Suprapubic skin (tissue), 4 donors: Measurements from ENCODE around the gene UBD. TPM values are rescaled to one million over a fixed set of nuclear protein-coding genes. Genes with fewer than 3 reads are reported as not detected.

Experiments used
- DNase-seq, 2 donors: peaks; one replicate each; pipeline ENCODE4 v3.0.0-alpha.2; 2019; ENCODE audit warnings: low spot score in 2 of 2
- H3K27ac ChIP-seq: fragments of 200-600 bp; sonication (generic); one replicate; pipeline ENCODE4 v1.5.1; 2019
- H3K27me3 ChIP-seq: fragments of 200-600 bp; sonication (generic); one replicate; pipeline ENCODE4 v1.5.1; 2019
- H3K36me3 ChIP-seq: fragments of 200-600 bp; sonication (generic); one replicate; pipeline ENCODE4 v1.5.1; 2019
- H3K4me1 ChIP-seq: fragments of 200-600 bp; sonication (generic); one replicate; pipeline ENCODE4 v1.5.1; 2019
- H3K4me3 ChIP-seq: fragments of 200-600 bp; sonication (generic); one replicate; pipeline ENCODE4 v1.5.1; 2019; ENCODE audit warnings: mild to moderate bottlenecking
- H3K9me3 ChIP-seq: fragments of 200-600 bp; sonication (generic); one replicate; pipeline ENCODE4 v1.5.1; 2019
- EP300 ChIP-seq: sonication (generic); formaldehyde crosslinking; IDR thresholded peaks from one replicate; pipeline ENCODE4 v1.6.1; 2017; ENCODE audit warnings: antibody characterized with exemption
- POLR2A ChIP-seq, 2 donors: fragments of 450-650 bp; IDR thresholded peaks; one replicate each; pipeline ENCODE4 v1.6.1; 2017; ENCODE audit warnings: antibody characterized with exemption in 2 of 2, mild to moderate bottlenecking in 2 of 2, moderate library complexity in 2 of 2
- POLR2AphosphoS5 ChIP-seq, 3 donors: sonication (generic); formaldehyde crosslinking; IDR thresholded peaks; one replicate each; pipeline ENCODE4 v1.6.1; 2017; ENCODE audit warnings: antibody characterized with exemption in 3 of 3
- WGBS: methylation state at CpG from one replicate; pipeline ENCODE4 v1.1.5; 2018; 5-methylcytosine and 5-hydroxymethylcytosine counted together
- total RNA-seq, 4 donors: library from RNA; depleted of rRNA; stranded (reverse); fragments of >200 nt; gene quantifications; one replicate each; pipeline ENCODE4 v1.1.0, GENCODE V29; 2016
- TF ChIP-seq, protein P1 (sequence below), 2 donors: fragments of 200-600 bp in 1 of 2; fragments of 450-650 bp in 1 of 2; sonication (generic) in 1 of 2; IDR thresholded peaks; one replicate each; pipeline ENCODE4 v1.5.1; 2016 to 2019; ENCODE audit warnings: antibody characterized with exemption in 2 of 2, mild to moderate bottlenecking in 1 of 2, moderate library complexity in 1 of 2

Gene UBD
- total RNA-seq, 4 donors from 2014 or later, result not detected

DNA sequence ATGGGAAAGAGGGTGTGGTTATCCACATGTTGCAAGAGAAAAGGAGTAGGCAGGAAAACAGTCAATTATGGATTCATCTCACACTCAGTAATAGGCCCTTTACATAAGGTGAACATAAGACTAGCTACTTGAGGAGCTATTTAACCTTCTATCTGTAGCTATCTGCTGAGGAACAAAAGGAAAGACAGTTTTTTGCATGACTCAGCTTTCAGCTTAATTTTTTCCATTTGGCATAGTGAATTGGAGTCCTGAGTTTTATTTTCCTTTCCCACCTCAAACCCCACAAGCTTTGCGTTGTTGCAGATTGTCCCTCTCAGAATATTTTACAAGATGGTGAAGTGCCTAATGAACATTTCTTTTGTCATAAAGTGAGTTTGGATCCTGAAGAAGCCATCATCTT lies 32.4 kb downstream of the UBD start:
- 88% methylated on average over 1 of the region's 1 CpG for WGBS
- H3K36me3 ChIP-seq, result no peaks in the 10 kb centered on the region
- no peak overlapping the region for H3K4me3 ChIP-seq
- no peaks in the 10 kb centered on the region for H3K9me3 ChIP-seq
- H3K4me1 ChIP-seq, result no peaks in the 10 kb centered on the region
- H3K27ac ChIP-seq, result no peak overlapping the region
- DNase-seq, result no peak
- H3K27me3 ChIP-seq, result no peaks in the 10 kb centered on the region
- TF ChIP-seq, protein P1, sequence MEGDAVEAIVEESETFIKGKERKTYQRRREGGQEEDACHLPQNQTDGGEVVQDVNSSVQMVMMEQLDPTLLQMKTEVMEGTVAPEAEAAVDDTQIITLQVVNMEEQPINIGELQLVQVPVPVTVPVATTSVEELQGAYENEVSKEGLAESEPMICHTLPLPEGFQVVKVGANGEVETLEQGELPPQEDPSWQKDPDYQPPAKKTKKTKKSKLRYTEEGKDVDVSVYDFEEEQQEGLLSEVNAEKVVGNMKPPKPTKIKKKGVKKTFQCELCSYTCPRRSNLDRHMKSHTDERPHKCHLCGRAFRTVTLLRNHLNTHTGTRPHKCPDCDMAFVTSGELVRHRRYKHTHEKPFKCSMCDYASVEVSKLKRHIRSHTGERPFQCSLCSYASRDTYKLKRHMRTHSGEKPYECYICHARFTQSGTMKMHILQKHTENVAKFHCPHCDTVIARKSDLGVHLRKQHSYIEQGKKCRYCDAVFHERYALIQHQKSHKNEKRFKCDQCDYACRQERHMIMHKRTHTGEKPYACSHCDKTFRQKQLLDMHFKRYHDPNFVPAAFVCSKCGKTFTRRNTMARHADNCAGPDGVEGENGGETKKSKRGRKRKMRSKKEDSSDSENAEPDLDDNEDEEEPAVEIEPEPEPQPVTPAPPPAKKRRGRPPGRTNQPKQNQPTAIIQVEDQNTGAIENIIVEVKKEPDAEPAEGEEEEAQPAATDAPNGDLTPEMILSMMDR (IDR thresholded peaks at IDR 0.05), result no peak
- TF ChIP-seq EP300 (no peak), POLR2A (IDR thresholded peaks at IDR 0.05) (no peak), POLR2AphosphoS5 (IDR thresholded peaks at IDR 0.05) (no peak)

DNA sequence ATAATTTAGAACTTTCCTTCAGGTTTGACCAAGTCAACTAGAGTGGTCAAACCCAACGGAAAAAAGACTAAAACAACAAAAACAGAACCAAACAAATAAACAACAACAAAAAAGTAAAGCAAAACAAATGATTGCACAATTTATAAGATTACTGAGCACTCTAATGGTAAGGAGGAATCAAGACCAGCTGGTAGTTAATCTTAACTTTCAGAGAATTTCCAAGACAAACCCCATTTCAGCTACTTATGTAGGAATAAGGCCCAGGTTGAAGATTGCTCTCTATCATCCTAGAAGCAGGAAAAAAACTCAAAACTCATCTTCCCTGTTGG lies 34.3 kb downstream of the UBD start:
- no peaks in the 10 kb centered on the region for H3K36me3 ChIP-seq
- 0% methylated on average over 1 of the region's 1 CpG for WGBS
- TF ChIP-seq, protein P1 (IDR thresholded peaks at IDR 0.05), result no peak
- TF ChIP-seq POLR2A (IDR thresholded peaks at IDR 0.05) (no peak), POLR2AphosphoS5 (IDR thresholded peaks at IDR 0.05) (no peak)

DNA sequence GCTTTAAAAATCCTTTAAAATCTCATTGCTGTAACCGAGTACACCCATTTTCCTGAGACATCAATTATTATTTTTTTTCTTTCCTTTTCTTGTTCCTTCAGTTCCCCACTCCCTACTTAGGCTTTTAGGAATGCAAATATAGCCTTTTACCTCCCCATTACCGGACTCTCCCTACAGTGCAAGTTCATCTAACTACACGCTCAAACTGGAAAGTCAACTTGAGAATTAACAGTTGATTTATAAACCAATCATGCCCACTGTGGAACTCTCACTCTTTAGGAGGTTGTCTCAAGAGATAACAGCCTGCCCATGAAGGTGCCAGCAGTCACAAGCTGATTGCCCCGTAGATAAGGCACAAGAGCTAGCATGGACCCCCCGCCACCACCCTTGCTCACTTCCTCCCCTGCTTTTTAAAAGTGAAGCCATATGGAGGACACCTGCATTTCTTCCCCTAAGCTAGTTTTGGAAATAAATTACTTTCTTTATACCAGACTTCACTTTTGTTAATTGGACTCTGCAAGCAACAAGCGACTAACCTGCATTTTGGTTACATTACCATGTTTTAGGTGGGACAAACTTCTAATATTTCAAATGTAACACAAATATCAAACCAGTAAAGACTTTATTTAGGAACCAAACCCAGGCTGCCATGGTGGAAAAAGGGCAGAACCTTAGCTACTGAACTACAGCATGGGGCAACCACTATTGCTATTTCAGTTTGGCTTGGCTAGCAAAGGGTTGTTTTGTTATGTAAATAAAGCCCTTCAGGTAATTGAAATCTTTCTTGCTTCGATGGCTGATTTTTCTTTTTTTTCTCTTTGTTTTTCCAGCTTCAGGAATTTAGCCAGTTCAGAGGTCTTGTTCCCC lies 34.9 kb downstream of the UBD start:
- Histone ChIP-seq H3K27ac (no peak overlapping the region), H3K4me3 (no peak overlapping the region), H3K9me3 (no peaks in the 10 kb centered on the region), H3K4me1 (no peaks in the 10 kb centered on the region), H3K36me3 (no peaks in the 10 kb centered on the region), H3K27me3 (no peaks in the 10 kb centered on the region)
- WGBS, result 53% methylated on average over 7 of the region's 7 CpGs
- DNase-seq, result no peak
- TF ChIP-seq, protein P1 (IDR thresholded peaks at IDR 0.05), result no peak
- TF ChIP-seq POLR2A (IDR thresholded peaks at IDR 0.05) (no peak), POLR2AphosphoS5 (IDR thresholded peaks at IDR 0.05) (no peak), EP300 (no peak)

More for the DNA sequence above, 34.3 kb downstream of the UBD start:
- Histone ChIP-seq H3K27ac (no peak overlapping the region), H3K4me3 (no peak overlapping the region), H3K9me3 (no peaks in the 10 kb centered on the region), H3K27me3 (no peaks in the 10 kb centered on the region), H3K4me1 (no peaks in the 10 kb centered on the region)
- no peak for DNase-seq

DNA sequence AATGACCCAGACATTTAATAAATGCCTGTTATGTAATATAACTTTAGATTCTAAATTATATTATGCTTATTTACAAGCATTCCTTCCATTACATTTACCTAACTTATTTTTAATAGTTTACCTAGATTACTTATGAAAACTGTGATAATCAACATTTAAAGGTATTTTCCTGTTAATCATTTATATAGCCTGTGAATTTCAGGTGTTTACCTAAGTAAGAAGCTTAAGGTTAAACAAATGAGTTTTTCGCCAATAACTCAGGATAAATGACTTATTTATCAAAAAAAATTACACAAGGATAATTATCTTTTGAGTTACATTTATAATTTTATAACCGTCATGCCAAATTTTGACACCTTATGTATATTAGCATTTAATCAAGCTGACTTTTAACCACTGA lies 35.5 kb downstream of the UBD start:
- TF ChIP-seq POLR2A (IDR thresholded peaks at IDR 0.05), result no peak
- no peak for TF ChIP-seq EP300
- TF ChIP-seq, protein P1 (IDR thresholded peaks at IDR 0.05), result no peak
- TF ChIP-seq POLR2AphosphoS5 (IDR thresholded peaks at IDR 0.05), result no peak
- no peaks in the 10 kb centered on the region for H3K36me3 ChIP-seq
- H3K27ac ChIP-seq, result no peak overlapping the region
- no peaks in the 10 kb centered on the region for H3K27me3 ChIP-seq
- H3K4me1 ChIP-seq, result no peaks in the 10 kb centered on the region
- H3K4me3 ChIP-seq, result no peak overlapping the region
- WGBS, result 86% methylated on average over 2 of the region's 2 CpGs
- no peaks in the 10 kb centered on the region for H3K9me3 ChIP-seq
- DNase-seq, result no peak

DNA sequence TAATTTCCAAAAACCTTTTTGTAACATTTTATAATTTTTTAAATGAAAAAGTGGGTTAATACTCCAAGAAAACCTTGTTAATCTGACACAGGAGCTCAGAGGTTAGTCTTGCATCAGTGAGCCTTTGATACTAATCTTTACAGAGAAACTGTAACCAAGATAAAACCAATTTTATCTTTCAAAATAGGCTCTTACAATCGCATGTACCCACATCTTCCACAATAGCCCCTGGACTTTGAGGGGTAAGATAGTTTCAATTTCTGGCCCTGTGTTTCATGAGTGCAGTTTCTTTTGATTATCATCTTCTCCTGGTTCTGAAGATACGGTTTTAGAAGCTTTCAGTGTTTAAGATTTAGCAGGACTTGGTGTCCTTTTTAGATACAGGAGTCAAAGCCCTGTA lies 37.3 kb downstream of the UBD start:
- Histone ChIP-seq H3K27ac (no peak overlapping the region), H3K4me1 (no peaks in the 10 kb centered on the region), H3K36me3 (no peaks in the 10 kb centered on the region), H3K9me3 (no peaks in the 10 kb centered on the region), H3K27me3 (no peaks in the 10 kb centered on the region), H3K4me3 (no peak overlapping the region)
- DNase-seq, result no peak
- 70% methylated on average over 2 of the region's 2 CpGs for WGBS
- TF ChIP-seq, protein P1 (IDR thresholded peaks at IDR 0.05), result no peak
- TF ChIP-seq EP300 (no peak), POLR2AphosphoS5 (IDR thresholded peaks at IDR 0.05) (no peak), POLR2A (IDR thresholded peaks at IDR 0.05) (no peak)
